Activated B cell treated with CpG ODN at 0.5 μM for 24 hours (primary cell): ENCODE data around the gene SDK2. TPM values are rescaled to one million over a fixed set of nuclear protein-coding genes. Genes with fewer than 3 reads are reported as not detected.

Experiments
- ATAC-seq: fragments of 200-7000 bp; cut with Tn5 transposase; one replicate; pipeline ENCODE4 v1.10.0; 2021; ENCODE audit warnings: low read depth, mild to moderate bottlenecking, moderate library complexity
- CTCF ChIA-PET: fragments of 350-600 bp; sonication (Branson Sonifier 250); formaldehyde crosslinking; loops from one replicate; lab custom pipeline; 2021; ENCODE audit warnings: antibody characterized with exemption; lab: Charles Lee
- POLR2A ChIA-PET: fragments of 350-600 bp; sonication (Branson Sonifier 250); formaldehyde crosslinking; loops from one replicate; lab custom pipeline; 2021; ENCODE audit warnings: antibody characterized with exemption; lab: Charles Lee
- DNase-seq: peaks from one replicate; pipeline ENCODE4 v3.0.0; 2022
- H3K27ac Mint-ChIP-seq: one replicate; pipeline ENCODE4 v1.8.0; 2020; ENCODE audit warnings: mixed read lengths
- H3K27me3 Mint-ChIP-seq: one replicate; pipeline ENCODE4 v1.8.0; 2021; ENCODE audit warnings: mixed read lengths
- H3K36me3 Mint-ChIP-seq: one replicate; pipeline ENCODE4 v1.8.0; 2021; ENCODE audit warnings: low read depth, mixed read lengths
- H3K4me1 Mint-ChIP-seq: one replicate; pipeline ENCODE4 v1.8.0; 2021; ENCODE audit warnings: mixed read lengths
- H3K4me3 Mint-ChIP-seq: one replicate; pipeline ENCODE4 v1.8.0; 2020; ENCODE audit warnings: mild to moderate bottlenecking, mixed read lengths
- H3K9me3 Mint-ChIP-seq: one replicate; pipeline ENCODE4 v1.8.0; 2020; ENCODE audit warnings: mixed read lengths
- intact Hi-C: fragments of 100-400 bp; cut with micrococcal nuclease; formaldehyde crosslinking; loops from one replicate; pipeline ENCODE4 v1.15.1; 2024
- total RNA-seq: library from RNA; stranded (reverse); gene quantifications from 2 replicates; pipeline ENCODE4 v1.2.3, GENCODE V29; 2022
- TF ChIP-seq, protein P1 (sequence below): fragments of 200-600 bp; IDR thresholded peaks from one replicate; pipeline ENCODE4 v1.8.0; 2022; ENCODE audit warnings: antibody characterized with exemption, mild to moderate bottlenecking

The SDK2 gene
- total RNA-seq, 1 donor from 2014 or later, result 2.5 TPM

DNA sequence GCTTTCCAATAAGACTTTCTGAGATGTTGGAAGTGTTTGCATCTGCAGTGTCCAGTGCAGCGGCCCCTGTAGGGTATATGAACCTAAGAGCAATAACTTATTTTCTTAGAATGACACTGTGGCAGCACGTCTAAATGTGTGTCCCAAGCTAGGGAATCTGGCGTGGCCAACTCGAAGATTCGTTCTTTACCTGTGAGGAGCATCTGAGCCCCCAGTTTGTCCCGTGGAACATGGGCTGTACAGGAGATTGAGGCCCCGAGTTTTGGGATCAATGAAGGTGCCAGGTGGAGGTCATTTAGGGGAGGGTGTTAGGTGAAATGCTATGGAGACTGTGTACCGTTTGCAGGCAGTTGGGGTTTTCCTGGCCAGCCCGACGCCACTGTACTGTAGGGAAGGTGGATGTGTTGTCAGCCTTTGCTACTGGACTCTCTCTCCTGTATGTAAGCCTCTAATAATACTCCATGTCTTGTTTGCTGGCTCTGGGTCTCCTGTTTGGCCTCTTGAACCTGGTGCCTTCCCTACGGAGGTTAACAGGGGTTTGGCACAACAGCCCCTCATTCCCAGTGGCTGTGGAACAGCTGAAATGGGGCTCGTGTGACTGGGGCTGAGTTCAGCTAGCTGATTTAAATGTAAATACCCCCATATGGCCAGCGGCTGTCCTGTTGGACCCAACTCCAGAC is 45.5 kb upstream of the SDK2 start:
- ChIA-PET CTCF (no interaction called here), POLR2A (no interaction called here)
- DNase-seq (no peak), ATAC-seq (no peak)
- intact Hi-C loops, result no loop called here
- H3K27me3 Mint-ChIP-seq, result peaks cover 15% of the 10 kb centered on the region
- H3K4me3 Mint-ChIP-seq, result no peak overlapping the region
- TF ChIP-seq, protein P1, sequence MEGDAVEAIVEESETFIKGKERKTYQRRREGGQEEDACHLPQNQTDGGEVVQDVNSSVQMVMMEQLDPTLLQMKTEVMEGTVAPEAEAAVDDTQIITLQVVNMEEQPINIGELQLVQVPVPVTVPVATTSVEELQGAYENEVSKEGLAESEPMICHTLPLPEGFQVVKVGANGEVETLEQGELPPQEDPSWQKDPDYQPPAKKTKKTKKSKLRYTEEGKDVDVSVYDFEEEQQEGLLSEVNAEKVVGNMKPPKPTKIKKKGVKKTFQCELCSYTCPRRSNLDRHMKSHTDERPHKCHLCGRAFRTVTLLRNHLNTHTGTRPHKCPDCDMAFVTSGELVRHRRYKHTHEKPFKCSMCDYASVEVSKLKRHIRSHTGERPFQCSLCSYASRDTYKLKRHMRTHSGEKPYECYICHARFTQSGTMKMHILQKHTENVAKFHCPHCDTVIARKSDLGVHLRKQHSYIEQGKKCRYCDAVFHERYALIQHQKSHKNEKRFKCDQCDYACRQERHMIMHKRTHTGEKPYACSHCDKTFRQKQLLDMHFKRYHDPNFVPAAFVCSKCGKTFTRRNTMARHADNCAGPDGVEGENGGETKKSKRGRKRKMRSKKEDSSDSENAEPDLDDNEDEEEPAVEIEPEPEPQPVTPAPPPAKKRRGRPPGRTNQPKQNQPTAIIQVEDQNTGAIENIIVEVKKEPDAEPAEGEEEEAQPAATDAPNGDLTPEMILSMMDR, result no peak
- no peaks in the 10 kb centered on the region for H3K9me3 Mint-ChIP-seq
- H3K36me3 Mint-ChIP-seq, result no peaks in the 10 kb centered on the region
- H3K4me1 Mint-ChIP-seq, result no peaks in the 10 kb centered on the region
- no peak overlapping the region for H3K27ac Mint-ChIP-seq

DNA sequence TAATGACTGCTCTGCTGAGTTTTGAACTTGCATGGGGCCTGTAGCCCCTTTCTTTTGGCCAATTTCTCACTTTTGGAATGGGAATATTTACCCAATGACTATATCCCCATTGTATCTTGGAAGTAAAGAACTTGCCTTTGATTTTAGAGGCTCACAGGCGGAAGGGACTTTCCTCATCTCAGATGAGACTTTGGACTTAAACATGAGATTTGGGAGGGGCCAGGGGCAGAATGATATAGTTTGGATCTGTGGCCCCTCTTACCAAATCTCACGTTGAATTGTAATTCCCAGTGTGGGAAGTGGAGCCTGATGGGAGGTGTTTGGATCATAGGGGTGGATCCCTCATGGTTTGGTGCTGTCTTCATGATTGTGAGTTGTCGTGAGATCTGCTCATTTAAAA is 42.7 kb upstream of the SDK2 start:
- POLR2A ChIA-PET, result no interaction called here
- no peak overlapping the region for H3K27ac Mint-ChIP-seq
- peaks cover 15% of the 10 kb centered on the region for H3K27me3 Mint-ChIP-seq
- no peak overlapping the region for H3K4me3 Mint-ChIP-seq
- no peak for ATAC-seq
- no peak for DNase-seq
- H3K9me3 Mint-ChIP-seq, result peaks cover 2% of the 10 kb centered on the region
- no peaks in the 10 kb centered on the region for H3K36me3 Mint-ChIP-seq
- intact Hi-C loops, result no loop called here
- no peaks in the 10 kb centered on the region for H3K4me1 Mint-ChIP-seq
- CTCF ChIA-PET, result no interaction called here
- TF ChIP-seq, protein P1, result no peak

DNA sequence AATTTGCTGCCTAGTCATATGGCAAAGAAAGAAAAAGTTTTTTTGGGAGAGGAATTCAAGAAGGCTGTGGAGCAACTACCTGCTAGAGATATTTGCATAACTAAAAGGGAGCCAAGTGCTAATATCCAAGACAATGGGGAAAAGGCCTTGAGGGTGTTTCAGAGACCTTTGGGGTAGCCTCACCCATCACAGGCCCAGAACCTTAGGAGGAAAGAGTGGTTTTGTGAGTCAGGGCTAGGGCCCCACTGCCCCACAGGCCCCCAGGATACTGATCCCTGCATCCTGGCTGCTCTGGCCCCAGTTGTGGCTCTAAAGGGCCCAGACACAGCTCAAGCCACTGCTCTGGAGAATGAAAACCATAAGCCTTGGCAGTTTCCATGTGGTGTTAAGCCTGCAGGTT is 41.9 kb upstream of the SDK2 start:
- TF ChIP-seq, protein P1, result no peak
- Mint-ChIP-seq H3K4me1 (no peaks in the 10 kb centered on the region), H3K27ac (no peak overlapping the region), H3K27me3 (peaks cover 16% of the 10 kb centered on the region), H3K36me3 (no peaks in the 10 kb centered on the region), H3K4me3 (no peak overlapping the region), H3K9me3 (peaks cover 7% of the 10 kb centered on the region)
- intact Hi-C loops, result no loop called here
- no peak for ATAC-seq
- ChIA-PET POLR2A (no interaction called here), CTCF (no interaction called here)
- DNase-seq, result no peak

DNA sequence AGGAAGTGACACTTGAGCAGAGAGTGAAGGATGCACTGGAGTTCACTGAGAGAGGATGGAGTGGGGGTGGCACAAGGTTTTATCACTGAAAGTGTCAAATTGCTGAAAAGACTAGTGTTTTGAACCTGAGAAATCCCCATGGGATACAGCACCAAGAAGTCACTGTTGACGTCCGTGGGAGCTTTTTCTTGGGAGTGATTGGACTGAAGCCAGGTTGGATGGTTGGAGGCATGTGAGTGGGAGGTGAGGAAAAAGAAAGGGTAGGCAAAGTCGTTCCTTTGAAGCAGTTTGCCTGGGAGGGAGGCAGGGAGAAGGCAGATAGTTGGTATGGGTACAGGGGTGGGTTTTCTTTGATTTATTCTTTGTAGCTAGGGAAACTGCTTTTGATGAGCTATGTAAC is 39.9 kb upstream of the SDK2 start:
- Mint-ChIP-seq H3K9me3 (peaks cover 7% of the 10 kb centered on the region), H3K36me3 (no peaks in the 10 kb centered on the region), H3K27me3 (peaks cover 17% of the 10 kb centered on the region), H3K27ac (no peak overlapping the region), H3K4me1 (no peaks in the 10 kb centered on the region), H3K4me3 (no peak overlapping the region)
- TF ChIP-seq, protein P1, result no peak
- DNase-seq, result no peak
- CTCF ChIA-PET, result no interaction called here
- intact Hi-C loops, result no loop called here
- no peak for ATAC-seq
- POLR2A ChIA-PET, result no interaction called here

DNA sequence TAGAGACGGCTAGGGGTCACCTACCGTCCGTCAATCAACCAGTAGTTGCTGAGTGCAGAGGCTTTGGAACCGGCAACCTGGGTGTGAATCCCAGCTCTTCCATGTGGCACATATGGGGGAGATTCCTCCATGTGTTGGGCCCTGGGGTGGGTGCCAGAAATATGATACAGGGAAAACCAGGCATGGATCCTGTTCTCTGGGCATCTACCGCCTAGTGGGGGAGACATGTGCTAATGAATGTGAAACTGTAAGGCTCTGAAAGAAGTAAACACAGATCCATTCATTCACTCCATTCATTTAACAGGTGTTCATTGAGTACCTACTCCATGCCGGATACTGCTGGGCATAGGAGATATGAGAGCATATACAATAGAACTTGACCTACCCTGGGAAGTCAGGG is 39.5 kb upstream of the SDK2 start:
- ChIA-PET CTCF (no interaction called here), POLR2A (no interaction called here)
- ATAC-seq (no peak), DNase-seq (no peak)
- Mint-ChIP-seq H3K9me3 (peaks cover 7% of the 10 kb centered on the region), H3K27me3 (peaks cover 21% of the 10 kb centered on the region), H3K4me3 (no peak overlapping the region), H3K36me3 (no peaks in the 10 kb centered on the region), H3K4me1 (no peaks in the 10 kb centered on the region), H3K27ac (no peak overlapping the region)
- intact Hi-C loops, result no loop called here
- TF ChIP-seq, protein P1, result no peak
